Lung (tissue), 12 donors: ENCODE results near the gene AFAP1L2. TPM values are rescaled to one million over a fixed set of nuclear protein-coding genes. Genes with fewer than 3 reads are reported as not detected.

Experiments used
- ATAC-seq: fragments of 200-7000 bp; cut with Tn5 transposase; one replicate; pipeline ENCODE4 v1.9.1; 2020; ENCODE audit warnings: moderate number of reproducible peaks; ENCODE audit not compliant: insufficient read depth, low FRiP score
- DNase-seq, 3 donors: peaks; one replicate each; pipeline ENCODE4 v3.0.0-alpha.2; 2013 to 2017
- H3K27ac ChIP-seq, 2 donors: one replicate each; pipeline ENCODE4 v1.5.1; 2013; ENCODE audit warnings: mild to moderate bottlenecking in 2 of 2, moderate library complexity in 2 of 2, control low read depth in 1 of 2, inconsistent platforms in 1 of 2, low read depth in 1 of 2, low read length in 1 of 2
- H3K27me3 ChIP-seq, 3 donors: one replicate each; pipeline ENCODE4 v1.5.1; 2013; ENCODE audit warnings: low read length in 2 of 3; ENCODE audit not compliant: control insufficient read depth in 3 of 3, insufficient read depth in 3 of 3
- H3K36me3 ChIP-seq, 4 donors: one replicate each; pipeline ENCODE4 v1.5.1; 2013; ENCODE audit warnings: low read length in 4 of 4, mild to moderate bottlenecking in 1 of 4, moderate library complexity in 1 of 4; ENCODE audit not compliant: control insufficient read depth in 4 of 4, insufficient read depth in 4 of 4
- H3K4me1 ChIP-seq, 5 donors: one replicate each; pipeline ENCODE4 v1.5.1; 2013; ENCODE audit warnings: low read length in 5 of 5, mild to moderate bottlenecking in 2 of 5, moderate library complexity in 1 of 5; ENCODE audit not compliant: control insufficient read depth in 5 of 5, insufficient read depth in 5 of 5
- H3K4me3 ChIP-seq: one replicate; pipeline ENCODE4 v1.5.1; 2013; ENCODE audit warnings: mild to moderate bottlenecking, control low read depth, moderate library complexity
- H3K9ac ChIP-seq, 2 donors: one replicate each; pipeline ENCODE4 v1.5.1; 2013; ENCODE audit warnings: low read length in 2 of 2, control low read depth in 1 of 2; ENCODE audit not compliant: insufficient read depth in 1 of 2
- H3K9me3 ChIP-seq, 4 donors: one replicate each; pipeline ENCODE4 v1.5.1; 2013; ENCODE audit warnings: low read length in 3 of 4, mild to moderate bottlenecking in 1 of 4, moderate library complexity in 1 of 4; ENCODE audit not compliant: control insufficient read depth in 4 of 4, insufficient read depth in 3 of 4
- CTCF ChIP-seq: IDR thresholded peaks from 2 replicates; pipeline ENCODE4 v1.5.1; 2012; ENCODE audit warnings: mild to moderate bottlenecking; ENCODE audit errors: control extremely low read depth, extremely low read depth
- WGBS, 2 donors: extraction: QIAGEN DNeasy Blood & Tissue Kit; methylation state at CpG; one replicate each; pipeline ENCODE4 v1.1.7; 2013; 5-methylcytosine and 5-hydroxymethylcytosine counted together
- polyA plus RNA-seq, 2 donors: library from polyadenylated mRNA; stranded (reverse); fragments of 200-250 nt; gene quantifications; one replicate each; pipeline ENCODE4 v1.2.1, GENCODE V29; 2013
- total RNA-seq, 2 donors: library from RNA; depleted of rRNA in 1 of 2; stranded (reverse); fragments of >200 nt in 1 of 2; gene quantifications; one replicate each; pipeline ENCODE4 v1.2.1, GENCODE V29; 2014 to 2021
- donor health status: control.
- donor health status: control.
- donor health status: Bipolar disorder and iron deficiency.
- donor health status: healthy.
- donor health status: DM: yes; HTN: yes; CAD: no.

The AFAP1L2 gene
- total and polyA plus RNA-seq, 4 donors: 2.0 to 21.0 (median 5.8) TPM

- H3K27ac ChIP-seq: no peak overlapping the region
- no peak for TF ChIP-seq CTCF
- WGBS, 2 donors: 81 to 88% methylated on average over 16 of the region's 16 CpGs
- H3K4me3 ChIP-seq: no peak overlapping the region
- ATAC-seq (no peak), DNase-seq (peak; percentile 34 to 51 (median 43))
- no peak overlapping the region for H3K9ac ChIP-seq
- no peaks in the 10 kb centered on the region for H3K27me3 ChIP-seq
- no peaks in the 10 kb centered on the region for H3K9me3 ChIP-seq
- H3K36me3 ChIP-seq: peaks cover 0 to 3% (median 0%) of the 10 kb centered on the region in 4 donors
- peaks cover 0 to 14% (median 2%) of the 10 kb centered on the region in 5 donors for H3K4me1 ChIP-seq
Measured at GRCh38 chr10:114362826-114363355, 41.4 kb downstream of the AFAP1L2 start.

- H3K27me3 ChIP-seq: no peaks in the 10 kb centered on the region
- H3K9me3 ChIP-seq: no peaks in the 10 kb centered on the region
- no peak overlapping the region for H3K4me3 ChIP-seq
- DNase-seq (no peak), ATAC-seq (no peak)
- H3K4me1 ChIP-seq: peaks cover 0 to 31% (median 3%) of the 10 kb centered on the region in 5 donors
- no peak overlapping the region for H3K27ac ChIP-seq
- no peak for TF ChIP-seq CTCF
- 89 to 95% methylated on average over 2 of the region's 2 CpGs for WGBS, 2 donors
- no peak overlapping the region for H3K9ac ChIP-seq
- peaks cover 0 to 3% (median 0%) of the 10 kb centered on the region in 4 donors for H3K36me3 ChIP-seq
Measured at GRCh38 chr10:114359953-114360345, 44.4 kb downstream of the AFAP1L2 start.

GRCh38 chr10:114359041-114359952 is 45.0 kb downstream of the AFAP1L2 start:
- Histone ChIP-seq H3K27ac (no peak overlapping the region), H3K36me3 (peaks cover 0 to 3% (median 0%) of the 10 kb centered on the region in 4 donors), H3K9ac (no peak overlapping the region), H3K4me3 (no peak overlapping the region), H3K4me1 (peaks cover 0 to 34% (median 3%) of the 10 kb centered on the region in 5 donors), H3K9me3 (no peaks in the 10 kb centered on the region), H3K27me3 (no peaks in the 10 kb centered on the region)
- DNase-seq (no peak), ATAC-seq (no peak)
- 85 to 94% methylated on average over 3 of the region's 3 CpGs for WGBS, 2 donors
- no peak for TF ChIP-seq CTCF
